SH-SY5Y (cell line): ENCODE data around the gene AACS.

ENCODE experiments used
- GATA2 ChIP-seq: IDR thresholded peaks from 2 replicates; pipeline ENCODE4 v1.6.1; 2011; ENCODE audit warnings: mild to moderate bottlenecking, low read depth, low read length
- GATA3 ChIP-seq: IDR thresholded peaks from 2 replicates; pipeline ENCODE4 v1.6.1; 2011; ENCODE audit warnings: low read depth, mild to moderate bottlenecking, low read length, moderate library complexity

AACS gene

DNA sequence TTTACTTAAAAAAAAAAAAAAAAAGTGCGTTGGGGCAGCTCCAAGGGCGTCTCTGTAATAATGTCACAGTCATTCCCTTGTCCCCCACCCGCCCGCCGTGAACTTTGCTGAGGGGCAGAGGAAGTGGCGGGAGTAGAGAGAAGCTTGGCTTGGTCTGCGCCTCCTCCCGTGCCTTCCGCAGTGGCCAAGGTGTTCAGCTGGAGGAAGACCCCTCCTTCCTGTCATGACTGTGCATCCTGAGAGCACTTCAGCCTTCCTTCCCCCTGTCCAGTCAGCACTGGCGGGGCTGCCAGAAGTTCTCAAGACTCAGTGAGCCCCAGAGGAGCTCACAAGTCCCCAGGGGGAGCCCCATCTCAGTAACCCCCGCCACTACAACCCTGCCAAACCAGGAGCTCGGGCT, 32.2 kb downstream of the AACS start:
- no peak for TF ChIP-seq GATA3
- TF ChIP-seq GATA2: no peak

DNA sequence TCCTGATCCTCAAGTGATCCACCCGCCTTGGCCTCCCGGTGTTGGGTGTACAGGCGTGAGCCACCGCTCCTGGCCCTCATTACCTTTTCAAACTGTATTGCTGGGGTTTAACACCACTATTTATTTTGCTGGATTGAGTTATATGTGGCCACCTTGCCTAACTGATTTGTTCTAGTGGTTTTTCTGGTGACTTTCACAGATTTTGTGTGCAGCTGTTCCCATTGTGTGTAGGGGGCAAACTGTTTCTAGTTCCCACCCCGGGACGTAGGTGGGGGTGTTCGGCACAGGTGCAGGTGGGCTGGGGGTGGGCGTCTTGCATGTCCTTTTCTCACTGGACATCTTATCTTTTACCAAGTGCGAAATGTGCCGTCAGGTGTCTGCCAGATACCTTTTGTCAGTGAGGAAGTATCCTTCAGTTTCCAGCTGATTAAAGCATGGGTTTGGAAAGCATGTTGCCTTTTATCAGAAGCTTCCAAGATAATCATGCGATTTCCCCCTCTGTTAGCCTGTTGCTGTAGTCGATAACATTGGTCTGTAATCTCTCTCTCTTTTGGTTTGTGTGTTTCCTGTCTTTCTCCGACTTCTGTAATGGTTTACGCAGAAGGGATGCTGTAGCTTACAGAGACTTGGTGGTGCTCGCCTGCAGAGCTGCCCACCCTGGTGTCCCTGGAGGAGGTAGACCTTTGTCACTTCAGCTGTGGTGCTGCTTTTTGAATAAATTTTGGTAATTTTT, 33.6 kb downstream of the AACS start:
- TF ChIP-seq GATA2 (no peak), GATA3 (no peak)

DNA sequence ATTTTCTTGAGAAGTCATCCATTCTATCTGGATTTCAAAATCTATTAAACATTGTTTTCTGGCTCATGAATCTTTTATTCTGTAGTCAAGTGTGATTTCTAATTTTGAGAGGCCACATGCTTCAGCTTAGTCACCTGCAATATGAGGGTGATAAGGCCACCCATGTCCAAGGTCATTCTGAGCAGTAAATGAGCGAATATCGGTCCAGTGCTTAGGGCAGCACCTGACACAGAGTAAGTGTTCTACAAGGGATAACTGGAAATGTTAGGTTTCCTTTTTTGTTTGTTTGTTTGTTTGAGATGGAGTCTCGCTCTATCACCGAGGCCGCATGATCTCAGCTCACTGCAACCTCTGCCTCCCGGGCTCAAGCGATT, 34.2 kb downstream of the AACS start:
- TF ChIP-seq GATA2: no peak
- TF ChIP-seq GATA3: no peak

DNA sequence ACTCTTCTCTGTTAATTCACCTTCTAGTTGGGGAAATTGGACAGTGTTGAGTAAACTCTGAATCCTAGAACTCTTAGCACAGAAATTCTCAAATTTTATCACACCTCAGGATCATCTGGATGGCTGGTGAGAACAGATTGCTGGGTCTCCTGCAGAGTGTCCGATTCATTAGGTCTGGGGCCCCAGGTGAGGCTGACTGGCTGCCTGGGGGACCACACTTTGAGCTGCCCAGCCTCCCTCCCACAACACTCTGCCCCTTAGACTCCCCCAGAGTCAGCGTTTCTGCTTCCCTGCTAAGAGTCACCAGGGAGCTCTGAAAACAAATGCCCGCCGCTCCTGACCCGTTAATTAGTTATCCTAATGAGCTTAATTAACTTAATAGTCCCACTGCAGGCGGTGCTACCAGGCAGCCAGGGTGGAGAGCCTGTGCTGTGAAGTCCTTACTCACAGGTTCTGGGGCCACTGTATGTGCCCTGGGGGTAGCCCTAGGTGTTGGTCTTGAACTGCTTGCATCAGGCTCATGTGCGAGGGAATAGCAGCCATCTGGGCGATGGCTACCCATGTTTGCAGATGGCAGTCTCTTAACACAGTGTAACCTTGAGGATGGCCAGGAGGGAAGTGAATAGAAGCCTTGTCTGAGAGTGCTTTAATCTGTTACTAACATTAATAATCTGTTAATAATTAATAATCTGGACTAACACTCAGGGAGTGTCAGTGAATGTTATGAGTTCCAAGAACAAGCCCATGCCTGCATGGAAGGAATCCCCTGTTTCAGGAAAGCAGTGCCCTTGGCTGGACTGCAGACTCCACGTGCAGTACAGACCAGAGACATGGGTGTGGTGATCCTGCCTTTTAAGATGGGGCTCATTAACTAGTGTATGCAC, 35.6 kb downstream of the AACS start:
- TF ChIP-seq GATA3: no peak

DNA sequence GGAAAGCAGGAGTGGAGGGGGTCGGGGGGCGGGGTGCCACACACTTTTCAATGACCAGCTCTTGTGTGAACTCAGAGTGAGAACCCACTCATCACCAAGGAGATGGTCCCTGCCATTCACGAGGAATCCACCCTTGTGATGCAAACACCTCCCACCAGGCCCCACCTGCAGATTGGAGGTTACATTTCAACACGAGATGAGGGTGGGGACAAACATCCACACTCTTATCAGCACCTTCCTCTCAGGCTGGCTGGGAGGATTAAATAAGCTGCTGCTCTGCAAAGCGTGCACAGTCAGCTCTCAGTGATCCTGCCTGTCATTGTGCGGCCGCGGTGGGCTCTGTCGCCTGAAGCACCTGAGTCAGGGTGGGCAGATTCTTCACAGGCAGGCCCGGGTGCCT, 39.7 kb downstream of the AACS start:
- TF ChIP-seq GATA3 (no peak), GATA2 (no peak)

DNA sequence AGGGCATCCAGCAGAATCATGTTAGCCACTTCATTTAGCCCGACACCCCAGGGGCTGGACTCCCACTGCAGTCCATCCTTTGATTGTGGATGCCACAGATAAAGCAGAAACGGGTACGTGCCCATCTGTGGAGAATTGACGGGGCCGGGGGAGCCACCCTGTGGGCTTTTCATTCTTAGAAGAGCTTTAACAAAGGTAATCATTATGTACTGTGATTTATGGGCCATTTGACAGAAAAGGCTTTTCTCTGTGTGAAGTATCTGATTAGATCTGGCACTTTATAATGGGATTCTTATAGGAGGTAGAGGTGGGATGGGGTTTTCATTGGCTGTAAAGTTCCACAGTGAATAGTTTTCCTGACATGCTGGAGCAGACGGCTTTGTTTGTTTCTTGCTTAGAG, 40.4 kb downstream of the AACS start:
- TF ChIP-seq GATA2 (no peak), GATA3 (no peak)

DNA sequence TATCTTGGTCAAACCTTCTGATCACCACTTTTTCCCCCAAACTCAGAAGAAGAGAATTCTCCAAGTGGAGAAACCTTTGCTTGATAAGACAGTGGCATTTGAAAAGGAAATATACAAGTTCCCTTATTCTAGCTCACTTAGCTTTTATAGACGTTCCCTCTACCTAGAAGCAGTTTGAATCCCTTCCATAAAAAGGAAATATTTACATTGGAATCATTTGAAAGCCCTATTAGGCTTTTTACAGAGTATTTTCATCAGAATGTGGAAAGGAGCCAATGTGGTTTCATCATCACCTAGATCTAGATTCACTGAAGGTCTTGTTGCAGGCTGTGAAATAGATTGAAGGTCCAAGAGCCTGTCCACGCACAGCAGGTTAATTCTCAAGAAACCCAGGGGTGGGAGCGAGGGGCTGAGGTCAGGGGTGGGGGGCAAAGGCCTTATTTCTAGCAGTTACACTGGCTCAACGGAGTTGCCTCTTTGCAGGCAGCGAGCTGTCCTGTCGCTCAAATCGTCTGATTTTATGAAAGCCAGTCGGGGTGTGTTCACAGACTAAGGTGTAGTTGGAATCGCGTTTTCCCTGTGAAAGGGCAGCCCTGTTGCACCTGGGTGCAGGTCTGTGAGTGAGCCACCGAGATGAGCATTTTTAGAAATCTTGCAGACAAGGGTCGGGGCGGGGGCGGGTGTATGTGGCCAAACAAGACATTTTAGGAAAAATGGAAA, 45.6 kb downstream of the AACS start:
- TF ChIP-seq GATA2 (no peak), GATA3 (no peak)

DNA sequence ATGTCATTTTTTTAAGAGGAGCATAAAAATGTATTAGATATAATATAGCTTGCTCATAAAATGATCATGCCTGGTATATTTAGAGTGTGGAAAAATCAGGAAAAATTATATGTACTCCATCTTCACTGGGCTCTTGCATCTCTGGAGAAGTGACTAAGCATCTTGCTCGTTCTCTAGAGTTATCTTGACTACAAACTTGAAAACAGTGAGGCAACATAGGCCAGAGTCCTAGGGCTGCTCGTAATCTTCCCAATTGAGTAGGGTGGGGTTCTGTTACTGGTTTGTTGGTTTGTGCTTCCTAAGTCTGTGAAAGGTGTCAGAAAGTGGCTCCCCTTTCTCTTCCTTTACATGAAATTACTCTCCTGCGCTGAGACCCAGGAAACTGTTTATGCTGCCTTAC, 46.2 kb downstream of the AACS start:
- TF ChIP-seq GATA2 (no peak), GATA3 (no peak)

DNA sequence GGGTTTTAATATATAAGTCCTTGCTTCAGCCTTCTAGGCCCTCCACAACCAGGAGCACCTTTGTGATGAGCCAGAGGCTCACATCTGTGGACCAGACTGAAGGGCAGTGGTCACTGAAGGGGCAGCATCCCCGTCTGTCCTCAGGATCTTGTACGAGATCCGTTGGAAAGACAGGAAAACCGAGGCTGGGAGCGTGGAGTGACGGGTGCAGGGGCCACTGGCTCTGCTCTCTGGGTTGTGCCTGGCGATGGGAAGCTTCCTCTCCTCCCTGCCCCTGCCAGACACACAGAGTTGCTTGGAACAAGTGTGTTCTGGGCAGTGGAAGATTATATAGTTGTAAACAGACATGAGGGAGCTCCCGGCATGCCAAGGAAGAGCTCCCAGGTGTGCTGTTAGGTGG, 48.0 kb downstream of the AACS start:
- TF ChIP-seq GATA2 (no peak), GATA3 (no peak)

DNA sequence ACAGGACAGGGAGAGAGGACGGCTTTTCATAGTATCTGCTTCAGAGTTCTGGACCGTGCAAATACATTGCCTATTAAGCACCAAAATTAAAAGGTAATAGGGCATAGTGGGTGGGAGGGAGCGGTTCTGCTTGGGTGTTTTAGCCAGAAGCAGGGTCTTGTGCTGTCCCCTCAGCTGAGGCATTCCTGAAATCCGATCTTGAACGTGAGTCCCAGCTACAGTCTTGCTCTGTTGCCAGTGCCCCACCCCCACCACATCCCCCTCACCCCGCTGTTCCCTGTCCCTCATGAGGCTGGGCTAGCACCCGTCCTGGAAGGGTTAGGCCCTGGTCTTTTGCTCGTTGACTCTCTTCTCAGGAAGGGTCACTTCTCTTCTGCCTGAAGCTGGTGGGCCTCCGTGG, 48.6 kb downstream of the AACS start:
- TF ChIP-seq GATA2 (no peak), GATA3 (no peak)

DNA sequence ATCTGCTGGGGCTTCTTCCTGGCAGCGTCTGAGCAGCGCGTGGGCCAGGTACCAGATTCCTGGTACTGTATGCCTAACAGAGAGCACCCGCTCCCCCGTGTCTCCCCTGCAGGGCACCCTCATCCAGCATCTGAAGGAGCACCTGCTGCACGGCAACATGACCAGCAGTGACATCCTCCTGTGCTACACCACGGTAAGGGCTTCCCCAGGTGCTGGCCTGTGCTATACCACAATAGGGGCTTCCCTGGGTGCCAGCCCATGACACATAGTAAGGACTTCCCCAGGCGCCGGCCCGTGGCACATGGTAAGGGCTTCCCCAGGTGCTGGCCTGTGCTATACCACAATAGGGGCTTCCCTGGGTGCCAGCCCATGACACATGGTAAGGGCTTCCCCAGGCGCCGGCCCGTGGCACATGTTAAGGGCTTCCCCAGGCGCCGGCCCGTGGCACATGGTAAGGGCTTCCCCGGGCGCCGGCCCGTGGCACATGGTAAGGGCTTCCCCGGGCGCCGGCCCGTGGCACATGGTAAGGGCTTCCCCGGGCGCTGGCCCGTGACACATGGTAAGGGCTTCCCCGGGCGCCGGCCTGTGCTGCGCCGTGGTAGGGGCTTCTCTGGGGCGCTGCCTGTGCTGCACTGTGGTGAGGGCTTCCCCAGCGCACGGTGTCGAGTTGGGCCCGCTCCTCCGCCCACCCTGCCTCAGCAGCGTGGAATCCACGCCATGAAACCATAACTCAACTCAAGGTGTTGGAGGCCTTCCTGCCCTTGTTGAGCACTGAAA, 49.3 kb downstream of the AACS start:
- no peak for TF ChIP-seq GATA2
- TF ChIP-seq GATA3: no peak

DNA sequence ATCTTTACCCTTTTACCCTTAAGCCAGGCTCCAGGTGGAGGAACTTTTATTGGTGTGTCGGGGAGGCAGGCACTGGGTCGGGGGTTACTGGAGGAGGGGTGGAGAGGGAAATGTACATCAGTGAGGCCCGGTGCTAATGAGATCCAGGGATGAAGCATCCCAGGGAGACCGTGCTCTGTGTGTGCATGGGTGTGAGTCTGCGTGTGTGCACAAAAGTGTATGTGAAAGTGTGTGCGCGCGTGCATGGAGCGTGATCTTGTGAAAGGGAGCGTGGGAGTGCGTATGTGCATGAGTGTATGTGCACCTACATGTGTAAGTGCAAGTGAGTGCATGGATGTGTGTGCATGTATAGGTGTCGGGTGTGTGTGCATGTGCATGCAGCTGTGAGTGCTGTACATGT, 55.3 kb downstream of the AACS start:
- TF ChIP-seq GATA3 (no peak), GATA2 (no peak)

DNA sequence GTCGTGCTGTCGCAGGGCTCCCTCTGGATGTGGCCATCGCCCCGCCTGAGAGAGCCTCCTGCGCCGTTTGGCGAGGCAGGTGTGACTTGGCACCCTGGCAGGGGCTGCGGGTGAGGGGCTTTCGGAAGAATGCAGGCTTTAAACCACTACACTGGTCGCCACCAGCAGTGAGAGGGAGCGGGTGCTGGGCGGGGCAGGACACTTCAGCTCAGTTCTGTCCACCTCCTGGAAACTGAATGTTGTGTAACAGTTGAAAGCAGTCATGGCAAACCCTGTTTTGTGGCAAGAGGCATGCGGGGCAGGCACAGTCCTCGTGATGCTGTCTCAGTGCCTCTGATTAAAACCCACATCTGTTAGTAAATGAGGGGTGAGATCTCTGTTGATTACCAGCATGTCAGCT, 55.9 kb downstream of the AACS start:
- no peak for TF ChIP-seq GATA2
- no peak for TF ChIP-seq GATA3

DNA sequence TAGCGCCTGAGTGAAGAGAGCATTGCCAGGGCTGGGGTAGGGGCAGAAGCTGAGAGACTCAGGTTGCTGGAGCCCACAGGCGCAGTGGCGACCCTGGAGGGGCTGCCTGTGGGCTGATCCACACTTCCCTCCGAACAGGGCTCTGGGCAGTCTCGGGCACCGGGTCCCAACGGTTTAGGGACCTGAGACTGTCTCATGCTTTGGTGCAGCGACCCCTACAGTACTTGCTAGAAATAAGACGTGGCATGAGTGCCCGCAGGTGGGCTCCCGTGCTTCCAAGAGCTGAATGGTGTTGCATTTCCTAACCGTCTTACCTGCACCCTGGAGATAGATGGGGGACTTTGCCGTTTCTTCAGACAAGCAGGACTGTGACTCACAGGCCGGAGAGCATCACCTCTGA, 57.4 kb downstream of the AACS start:
- TF ChIP-seq GATA2 (no peak), GATA3 (no peak)
